ENCODE results near the gene GAS2L3.

DNA sequence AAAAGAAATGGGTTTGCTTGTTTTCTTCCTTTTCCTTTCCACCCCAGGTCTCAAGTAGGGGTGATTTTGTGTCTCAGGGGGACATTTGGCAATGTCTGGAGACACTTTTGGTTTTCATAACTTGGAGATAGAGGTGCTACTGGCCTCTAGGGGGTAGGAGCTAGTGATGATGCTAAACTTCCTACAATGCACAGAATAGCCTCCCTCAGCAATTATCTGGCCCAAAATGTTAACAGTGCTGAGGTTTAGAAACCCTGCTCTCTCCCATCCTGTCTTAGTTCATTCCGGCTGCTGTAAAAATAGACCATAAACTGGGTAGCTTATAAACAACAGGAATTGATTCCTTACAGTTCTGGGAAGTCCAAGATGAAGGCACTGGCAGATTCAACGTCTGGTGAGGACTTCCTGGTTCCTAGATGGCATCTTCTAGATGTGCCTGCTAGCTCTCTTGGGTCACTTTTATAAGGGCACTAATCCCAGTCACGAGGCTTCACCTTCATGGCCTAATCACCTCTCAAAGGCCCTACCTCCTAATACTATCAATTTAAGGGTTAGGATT, 7.4 kb upstream of the GAS2L3 start:
- no peak for TF ChIP-seq POLR2A (IDR thresholded peaks at IDR 0.05; ENCODE audit: low read length)
- no peak for TF ChIP-seq GATA1 (IDR thresholded peaks at IDR 0.05; ENCODE audit: low read depth, low read length)
